MM.1S (cell line): ENCODE results near the gene KCTD5.
"Not testable (repeated sequence)": the region's sequence is repeated elsewhere in the genome, so short reads cannot be mapped to it uniquely, and the experiment has no call there.

Experiments
- DNase-seq: peaks from one replicate; pipeline ENCODE4 v3.0.0-alpha.2; 2015
- H2AFZ ChIP-seq: fragments of 300-600 bp; sonication (generic); 2 replicates; pipeline ENCODE4 v1.6.0; 2016; ENCODE audit warnings: antibody characterized with exemption, low read length
- H3F3A ChIP-seq: fragments of 300-600 bp; sonication (generic); 2 replicates; pipeline ENCODE4 v1.6.1; 2016; ENCODE audit warnings: mild to moderate bottlenecking, antibody characterized with exemption, low read length, moderate library complexity, mixed read lengths; ENCODE audit not compliant: insufficient read depth
- H3K27ac ChIP-seq: fragments of 300-600 bp; sonication (generic); 2 replicates; pipeline ENCODE4 v1.5.1; 2016; ENCODE audit warnings: mild to moderate bottlenecking, low read length
- H3K27me3 ChIP-seq: fragments of 300-600 bp; sonication (generic); replicated peaks from 2 replicates; pipeline ENCODE4 v1.6.0; 2016; ENCODE audit warnings: low read length; ENCODE audit not compliant: insufficient read depth
- H3K36me3 ChIP-seq: fragments of 300-600 bp; sonication (generic); replicated peaks from 2 replicates; pipeline ENCODE4 v1.6.1; 2016; ENCODE audit warnings: mild to moderate bottlenecking, low read length, mixed read lengths; ENCODE audit not compliant: insufficient read depth
- H3K4me1 ChIP-seq: fragments of 300-600 bp; sonication (generic); 2 replicates; pipeline ENCODE4 v1.6.1; 2016; ENCODE audit warnings: low read length, mixed read lengths
- H3K4me2 ChIP-seq: fragments of 300-600 bp; sonication (generic); 2 replicates; pipeline ENCODE4 v1.6.0; 2016; ENCODE audit warnings: low read depth, low read length
- H3K4me3 ChIP-seq: fragments of 300-600 bp; sonication (generic); 2 replicates; pipeline ENCODE4 v1.5.1; 2016; ENCODE audit warnings: low read length, mixed read lengths
- H3K79me2 ChIP-seq: fragments of 300-600 bp; sonication (generic); 2 replicates; pipeline ENCODE4 v1.6.1; 2016; ENCODE audit warnings: mixed run types, low read length, mixed read lengths
- H3K9ac ChIP-seq: fragments of 300-600 bp; sonication (generic); 2 replicates; pipeline ENCODE4 v1.6.1; 2016; ENCODE audit warnings: low read length, mixed read lengths
- H3K9me2 ChIP-seq: fragments of 300-600 bp; sonication (generic); replicated peaks from 2 replicates; pipeline ENCODE4 v1.6.1; 2016; ENCODE audit warnings: mild to moderate bottlenecking, low read length, mixed read lengths; ENCODE audit not compliant: insufficient read depth
- H3K9me3 ChIP-seq: fragments of 300-600 bp; sonication (generic); replicated peaks from 2 replicates; pipeline ENCODE4 v1.6.1; 2016; ENCODE audit warnings: mild to moderate bottlenecking, low read length, mixed read lengths; ENCODE audit not compliant: insufficient read depth
- H4K20me1 ChIP-seq: fragments of 300-600 bp; sonication (generic); 2 replicates; pipeline ENCODE4 v1.6.1; 2016; ENCODE audit warnings: mild to moderate bottlenecking, low read length, moderate library complexity, mixed read lengths; ENCODE audit not compliant: insufficient read depth
- EZH2 ChIP-seq: fragments of 300-600 bp; sonication (generic); optimal IDR thresholded peaks from 2 replicates; pipeline ENCODE3; 2017; ENCODE audit warnings: low read depth, mild to moderate bottlenecking, antibody characterized with exemption, low read length, mixed read lengths
- EZH2phosphoT487 ChIP-seq: fragments of 300-600 bp; sonication (generic); IDR thresholded peaks from 2 replicates; pipeline ENCODE4 v1.6.1; 2018; ENCODE audit warnings: antibody characterized with exemption, low read length
- TF ChIP-seq, protein P1 (sequence below): fragments of 300-600 bp; sonication (generic); IDR thresholded peaks from 2 replicates; pipeline ENCODE4 v1.5.1; 2016; ENCODE audit warnings: antibody characterized with exemption, low read length, mixed read lengths

The KCTD5 gene

DNA sequence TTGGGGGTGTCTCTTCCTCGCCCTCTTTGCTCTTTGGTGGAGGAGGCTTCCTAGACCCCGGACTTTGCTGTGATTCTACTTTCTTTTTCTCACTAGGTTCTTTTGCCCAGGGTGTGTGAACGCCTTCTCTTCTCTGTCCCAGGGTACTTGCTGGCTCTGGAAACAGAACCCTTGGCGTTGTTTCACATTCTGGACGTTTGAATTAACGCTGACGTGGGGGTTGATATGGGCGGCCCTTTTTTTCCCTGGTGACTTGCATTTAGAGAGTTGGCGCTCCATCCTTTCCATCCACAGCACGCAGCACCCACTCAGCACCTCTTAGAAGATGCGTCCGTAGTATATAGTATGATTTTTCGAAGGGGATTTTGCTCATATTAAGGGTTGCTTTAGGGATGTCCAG is 718 bp downstream of the KCTD5 start:
- H4K20me1 ChIP-seq, H3K9me2 ChIP-seq, H2AFZ ChIP-seq, DNase-seq, H3K9me3 ChIP-seq, H3K27me3 ChIP-seq, H3K4me1 ChIP-seq, H3K36me3 ChIP-seq: not testable (repeated sequence)
- peak overlapping the region; percentile 92 for H3K4me3 ChIP-seq
- H3K27ac ChIP-seq: peak overlapping the region; percentile 47; the same call in 1 of the 2 replicates
- peak overlapping the region; percentile 27; the same call in 1 of the 2 replicates for H3K4me2 ChIP-seq
- peaks cover 41% of the 10 kb centered on the region for H3K79me2 ChIP-seq
- H3K9ac ChIP-seq: peak overlapping the region; percentile 88
- peaks cover 21% of the 10 kb centered on the region for H3F3A ChIP-seq

DNA sequence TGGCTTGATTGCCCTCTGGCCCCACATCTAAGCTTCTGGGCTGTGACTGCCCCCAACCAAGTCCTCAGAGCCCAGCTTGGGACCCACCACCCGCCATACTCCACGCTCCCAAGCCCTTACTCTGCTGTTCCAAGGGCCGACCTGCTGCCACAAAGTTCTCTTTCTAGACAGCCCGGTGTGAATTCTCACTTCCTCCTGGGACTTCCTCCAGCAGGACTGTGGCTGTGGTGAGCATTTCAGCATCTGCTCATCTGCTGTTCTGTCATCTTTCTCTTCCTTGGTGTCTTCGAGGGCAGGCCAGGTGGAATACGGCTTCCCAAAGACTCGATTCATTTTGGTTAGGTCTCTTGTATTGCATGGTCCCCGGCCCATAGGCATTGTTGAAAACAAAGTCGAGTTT is 3.8 kb downstream of the KCTD5 start:
- not testable (repeated sequence) for H4K20me1 ChIP-seq, H3K4me1 ChIP-seq, H3K27me3 ChIP-seq

DNA sequence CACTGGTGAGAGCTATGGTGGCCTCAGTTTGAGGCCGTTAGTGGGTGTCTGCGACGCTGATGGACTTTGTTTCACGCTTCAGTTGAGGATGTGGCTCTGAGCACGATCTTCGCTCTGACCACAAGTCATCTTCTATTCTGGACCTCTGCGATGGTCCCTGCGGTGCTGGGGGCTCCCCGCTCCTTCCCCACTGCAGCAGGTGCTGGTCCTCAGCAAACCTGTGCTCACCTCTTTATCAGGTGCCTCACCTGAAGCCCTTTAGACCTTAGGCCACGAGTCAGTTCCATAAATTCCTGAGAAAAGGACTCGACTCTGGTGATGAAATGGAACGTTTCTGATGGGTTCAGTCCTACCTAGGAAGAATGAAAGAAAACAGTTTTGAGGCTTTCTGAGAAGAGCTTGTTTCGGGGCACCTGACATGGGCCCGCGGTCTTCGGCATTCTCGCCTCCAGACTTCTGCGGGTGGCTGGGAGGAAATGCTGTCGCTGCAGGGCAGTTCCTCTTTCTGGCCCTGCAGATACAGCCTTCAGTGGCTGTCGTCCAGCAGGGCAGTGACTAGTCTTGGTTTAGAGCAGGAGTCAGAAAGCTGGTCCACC is 4.7 kb downstream of the KCTD5 start:
- Histone ChIP-seq H3F3A (peaks cover 21% of the 10 kb centered on the region), H4K20me1 (no peaks in the 10 kb centered on the region), H3K4me1 (peaks cover 7% of the 10 kb centered on the region), H3K4me2 (peak overlapping the region; percentile 95), H3K9me3 (no peaks in the 10 kb centered on the region), H3K27me3 (no peaks in the 10 kb centered on the region), H3K4me3 (peak overlapping the region; percentile 46), H3K36me3 (no peaks in the 10 kb centered on the region; the same call in 1 of the 2 replicates), H3K27ac (peak overlapping the region; percentile 92), H3K9ac (peak overlapping the region; percentile 57), H2AFZ (no peak overlapping the region), H3K9me2 (no peaks in the 10 kb centered on the region), H3K79me2 (peaks cover 62% of the 10 kb centered on the region)
- TF ChIP-seq, protein P1, sequence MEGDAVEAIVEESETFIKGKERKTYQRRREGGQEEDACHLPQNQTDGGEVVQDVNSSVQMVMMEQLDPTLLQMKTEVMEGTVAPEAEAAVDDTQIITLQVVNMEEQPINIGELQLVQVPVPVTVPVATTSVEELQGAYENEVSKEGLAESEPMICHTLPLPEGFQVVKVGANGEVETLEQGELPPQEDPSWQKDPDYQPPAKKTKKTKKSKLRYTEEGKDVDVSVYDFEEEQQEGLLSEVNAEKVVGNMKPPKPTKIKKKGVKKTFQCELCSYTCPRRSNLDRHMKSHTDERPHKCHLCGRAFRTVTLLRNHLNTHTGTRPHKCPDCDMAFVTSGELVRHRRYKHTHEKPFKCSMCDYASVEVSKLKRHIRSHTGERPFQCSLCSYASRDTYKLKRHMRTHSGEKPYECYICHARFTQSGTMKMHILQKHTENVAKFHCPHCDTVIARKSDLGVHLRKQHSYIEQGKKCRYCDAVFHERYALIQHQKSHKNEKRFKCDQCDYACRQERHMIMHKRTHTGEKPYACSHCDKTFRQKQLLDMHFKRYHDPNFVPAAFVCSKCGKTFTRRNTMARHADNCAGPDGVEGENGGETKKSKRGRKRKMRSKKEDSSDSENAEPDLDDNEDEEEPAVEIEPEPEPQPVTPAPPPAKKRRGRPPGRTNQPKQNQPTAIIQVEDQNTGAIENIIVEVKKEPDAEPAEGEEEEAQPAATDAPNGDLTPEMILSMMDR: no peak
- TF ChIP-seq EZH2phosphoT487 (no peak), EZH2 (no peak)
- peak; percentile 86 for DNase-seq

More for the DNA sequence above, 3.8 kb downstream of the KCTD5 start:
- H3K27ac ChIP-seq: peak overlapping the region; percentile 39; the same call in 1 of the 2 replicates
- H3F3A ChIP-seq: peaks cover 21% of the 10 kb centered on the region
- H2AFZ ChIP-seq, H3K9me2 ChIP-seq, H3K36me3 ChIP-seq, H3K9me3 ChIP-seq, H3K9ac ChIP-seq, H3K4me3 ChIP-seq, DNase-seq, H3K4me2 ChIP-seq: not testable (repeated sequence)
- peaks cover 60% of the 10 kb centered on the region for H3K79me2 ChIP-seq

DNA sequence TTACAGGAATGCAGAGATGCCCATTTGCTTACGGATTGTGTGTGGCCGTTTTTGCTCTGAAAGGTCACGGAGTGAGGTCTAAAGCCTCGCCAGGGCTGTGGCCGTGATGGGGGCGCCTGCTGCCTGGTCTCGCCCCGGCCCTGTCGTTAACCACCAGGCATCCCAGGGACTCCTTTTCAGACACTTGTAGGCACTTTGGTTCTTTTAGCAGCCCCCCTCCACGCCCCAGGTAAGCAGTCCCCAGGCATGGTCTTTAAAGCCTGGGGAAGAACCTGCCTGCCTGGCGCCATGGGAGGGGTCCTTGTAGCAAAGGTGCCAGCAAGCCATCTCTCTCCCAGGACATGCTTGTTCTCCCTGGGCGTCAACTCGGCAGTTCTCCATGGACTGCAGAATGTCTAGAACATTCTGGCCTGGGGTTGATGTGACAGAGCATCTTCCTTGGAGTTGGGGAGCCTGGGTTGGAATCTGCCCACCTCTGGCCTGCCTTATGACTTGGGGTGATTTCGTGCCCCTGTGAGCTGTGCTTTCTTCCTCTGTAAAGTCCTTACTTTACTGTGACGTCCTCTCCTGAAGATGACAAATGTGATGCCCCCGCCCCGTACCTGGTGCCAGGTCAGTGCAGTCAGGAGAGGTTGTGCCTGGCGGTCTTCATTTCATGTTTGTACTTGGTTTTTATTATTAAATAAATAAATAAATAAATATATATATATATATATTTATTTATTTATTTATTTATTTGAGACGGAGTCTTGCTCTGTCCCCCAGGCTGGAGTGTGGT is 5.4 kb downstream of the KCTD5 start:
- H3K4me3 ChIP-seq: peak overlapping the region; percentile 46
- peaks cover 7% of the 10 kb centered on the region for H3K4me1 ChIP-seq
- H3F3A ChIP-seq: peaks cover 21% of the 10 kb centered on the region
- DNase-seq: no peak
- H3K79me2 ChIP-seq: peaks cover 64% of the 10 kb centered on the region
- peak overlapping the region; percentile 57; the same call in 1 of the 2 replicates for H3K9ac ChIP-seq
- H3K9me3 ChIP-seq: no peaks in the 10 kb centered on the region
- H3K27me3 ChIP-seq: no peaks in the 10 kb centered on the region
- H4K20me1 ChIP-seq: no peaks in the 10 kb centered on the region
- peak overlapping the region; percentile 92 for H3K27ac ChIP-seq
- no peak overlapping the region for H2AFZ ChIP-seq
- no peaks in the 10 kb centered on the region for H3K9me2 ChIP-seq
- no peaks in the 10 kb centered on the region; the same call in 1 of the 2 replicates for H3K36me3 ChIP-seq
- no peak for TF ChIP-seq EZH2
- TF ChIP-seq EZH2phosphoT487: no peak
- TF ChIP-seq, protein P1: no peak
- H3K4me2 ChIP-seq: peak overlapping the region; percentile 95

DNA sequence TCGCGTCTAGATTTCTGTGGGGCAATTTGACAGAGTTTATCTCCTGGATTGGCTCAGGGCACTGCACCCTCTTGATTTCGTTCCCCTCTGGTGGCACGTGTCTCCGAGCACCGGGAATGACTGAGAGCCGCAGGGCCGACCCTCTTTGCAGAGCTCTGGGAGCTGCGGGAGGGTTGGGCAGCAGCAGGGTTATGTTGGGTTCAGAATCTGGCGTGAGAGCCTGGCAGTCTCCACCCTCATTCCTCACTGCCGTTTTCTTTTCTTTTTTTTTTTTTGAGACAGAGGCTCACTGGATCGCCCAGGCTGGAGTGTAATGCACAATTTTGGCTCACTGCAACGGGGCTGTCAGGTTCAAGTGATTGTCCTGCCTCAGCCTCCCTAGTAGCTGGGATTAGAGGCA is 7.1 kb downstream of the KCTD5 start:
- H3K9me3 ChIP-seq, H3K4me2 ChIP-seq, H3K36me3 ChIP-seq, H3K27me3 ChIP-seq, H3K4me3 ChIP-seq, H3K27ac ChIP-seq, DNase-seq, H3K9me2 ChIP-seq, H3K4me1 ChIP-seq, H4K20me1 ChIP-seq, H3K9ac ChIP-seq, H2AFZ ChIP-seq: not testable (repeated sequence)
- Histone ChIP-seq H3K79me2 (peaks cover 58% of the 10 kb centered on the region), H3F3A (peaks cover 18% of the 10 kb centered on the region)
